ENCODE results near the gene DHCR7. TPM values are rescaled to one million over a fixed set of nuclear protein-coding genes. Genes with fewer than 3 reads are reported as not detected.
A peak's percentile ranks its signal among the peaks of the same experiment; 100 is the strongest.

The DHCR7 gene
- total RNA-seq, 2 donors from 2014 or later, result 87.7 to 130 TPM

DNA sequence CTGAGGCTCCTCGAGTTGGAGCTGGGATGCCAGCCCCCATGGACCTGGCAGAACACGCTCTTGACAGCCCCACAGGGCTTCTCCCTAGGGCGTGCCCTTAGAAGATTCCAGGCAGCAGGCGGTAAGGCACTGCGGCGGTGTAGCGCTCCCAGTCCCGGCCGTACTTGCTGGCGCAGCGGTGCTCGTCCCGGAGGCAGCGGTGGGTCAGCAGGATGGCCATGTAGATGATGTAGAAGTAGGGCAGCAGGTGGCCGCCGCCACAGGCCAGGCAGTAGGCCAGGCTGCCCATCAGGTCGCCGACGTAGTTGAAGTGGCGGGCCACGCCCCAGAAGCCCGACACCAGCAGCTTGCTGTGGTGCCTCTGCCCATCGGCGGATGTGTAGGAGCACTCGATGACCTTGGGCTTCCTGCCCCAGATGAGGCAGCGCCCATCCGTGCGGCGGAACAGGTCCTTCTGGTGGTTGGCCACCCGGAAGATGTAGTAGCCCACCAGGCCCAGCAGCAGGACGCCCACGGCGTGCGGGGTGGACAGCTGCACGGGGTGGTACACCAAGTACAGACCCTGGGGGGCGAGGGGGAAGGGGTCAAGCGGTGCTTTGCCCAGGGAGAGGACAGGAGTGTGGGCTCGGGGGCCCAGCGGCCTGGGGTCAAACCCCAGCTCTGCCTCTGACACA lies 12.8 kb downstream of the DHCR7 start:
- TF ChIP-seq, protein P1, sequence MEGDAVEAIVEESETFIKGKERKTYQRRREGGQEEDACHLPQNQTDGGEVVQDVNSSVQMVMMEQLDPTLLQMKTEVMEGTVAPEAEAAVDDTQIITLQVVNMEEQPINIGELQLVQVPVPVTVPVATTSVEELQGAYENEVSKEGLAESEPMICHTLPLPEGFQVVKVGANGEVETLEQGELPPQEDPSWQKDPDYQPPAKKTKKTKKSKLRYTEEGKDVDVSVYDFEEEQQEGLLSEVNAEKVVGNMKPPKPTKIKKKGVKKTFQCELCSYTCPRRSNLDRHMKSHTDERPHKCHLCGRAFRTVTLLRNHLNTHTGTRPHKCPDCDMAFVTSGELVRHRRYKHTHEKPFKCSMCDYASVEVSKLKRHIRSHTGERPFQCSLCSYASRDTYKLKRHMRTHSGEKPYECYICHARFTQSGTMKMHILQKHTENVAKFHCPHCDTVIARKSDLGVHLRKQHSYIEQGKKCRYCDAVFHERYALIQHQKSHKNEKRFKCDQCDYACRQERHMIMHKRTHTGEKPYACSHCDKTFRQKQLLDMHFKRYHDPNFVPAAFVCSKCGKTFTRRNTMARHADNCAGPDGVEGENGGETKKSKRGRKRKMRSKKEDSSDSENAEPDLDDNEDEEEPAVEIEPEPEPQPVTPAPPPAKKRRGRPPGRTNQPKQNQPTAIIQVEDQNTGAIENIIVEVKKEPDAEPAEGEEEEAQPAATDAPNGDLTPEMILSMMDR (conservative IDR thresholded peaks at IDR 0.05), result no peak
- Mint-ChIP-seq H3K27ac (no peak overlapping the region), H3K36me3 (ENCODE audit: low read depth) (peaks cover 45% of the 10 kb centered on the region), H3K4me1 (no peaks in the 10 kb centered on the region), H3K27me3 (ENCODE audit: insufficient read depth) (peaks cover 1% of the 10 kb centered on the region), H3K9me3 (peaks cover 2% of the 10 kb centered on the region), H3K4me3 (no peak overlapping the region)
- DNase-seq, result no peak
- Histone ChIP-seq H3K27me3 (ENCODE audit: control insufficient read depth, insufficient read depth, low read length, poor library complexity, severe bottlenecking) (no peaks in the 10 kb centered on the region), H3K4me3 (ENCODE audit: low read length) (no peak overlapping the region), H3K9me3 (ENCODE audit: control insufficient read depth, low read length) (no peaks in the 10 kb centered on the region), H3K9ac (ENCODE audit: extremely low read depth, low read length, poor library complexity, severe bottlenecking) (no peak overlapping the region), H3K4me1 (ENCODE audit: control insufficient read depth, insufficient read depth, low read length) (no peaks in the 10 kb centered on the region), H3K36me3 (ENCODE audit: control insufficient read depth, insufficient read depth, low read length) (peaks cover 41% of the 10 kb centered on the region), H3K27ac (ENCODE audit: low read depth, low read length) (no peak overlapping the region)
- 93 to 96% methylated on average over 17 to 39 of the region's 39 CpGs for WGBS, 2 experiments (ENCODE audit: insufficient coverage in 1 of 2, insufficient read length in 1 of 2)

- Histone ChIP-seq H3K4me1 (ENCODE audit: control insufficient read depth, insufficient read depth, low read length) (no peaks in the 10 kb centered on the region), H3K27ac (ENCODE audit: low read depth, low read length) (no peak overlapping the region), H3K27me3 (ENCODE audit: control insufficient read depth, insufficient read depth, low read length, poor library complexity, severe bottlenecking) (no peaks in the 10 kb centered on the region), H3K9ac (ENCODE audit: extremely low read depth, low read length, poor library complexity, severe bottlenecking) (no peak overlapping the region), H3K9me3 (ENCODE audit: control insufficient read depth, low read length) (no peaks in the 10 kb centered on the region), H3K36me3 (ENCODE audit: control insufficient read depth, insufficient read depth, low read length) (peaks cover 33% of the 10 kb centered on the region), H3K4me3 (ENCODE audit: low read length) (no peak overlapping the region)
- Mint-ChIP-seq H3K27me3 (ENCODE audit: insufficient read depth) (peaks cover 1% of the 10 kb centered on the region), H3K36me3 (ENCODE audit: low read depth) (peaks cover 39% of the 10 kb centered on the region), H3K4me3 (no peak overlapping the region), H3K9me3 (peaks cover 4% of the 10 kb centered on the region), H3K27ac (no peak overlapping the region), H3K4me1 (no peaks in the 10 kb centered on the region)
- WGBS, 2 experiments (ENCODE audit: insufficient coverage in 1 of 2, insufficient read length in 1 of 2), result 87 to 90% methylated on average over 18 of the region's 18 CpGs
- TF ChIP-seq, protein P1 (conservative IDR thresholded peaks at IDR 0.05), result no peak
- DNase-seq, result no peak
Observed at GRCh38 chr11:71434576-71435130, 13.5 kb downstream of the DHCR7 start.

GRCh38 chr11:71433648-71434450 lies 14.3 kb downstream of the DHCR7 start:
- H3K4me1 Mint-ChIP-seq, result no peaks in the 10 kb centered on the region
- H3K4me3 Mint-ChIP-seq, result no peak overlapping the region
- TF ChIP-seq, protein P1 (conservative IDR thresholded peaks at IDR 0.05), result no peak
- no peaks in the 10 kb centered on the region for H3K27me3 ChIP-seq (ENCODE audit: control insufficient read depth, insufficient read depth, low read length, poor library complexity, severe bottlenecking)
- peaks cover 1% of the 10 kb centered on the region for H3K27me3 Mint-ChIP-seq (ENCODE audit: insufficient read depth)
- DNase-seq, result peak; percentile 42
- no peak overlapping the region for H3K9ac ChIP-seq (ENCODE audit: extremely low read depth, low read length, poor library complexity, severe bottlenecking)
- peaks cover 4% of the 10 kb centered on the region for H3K9me3 Mint-ChIP-seq
- H3K36me3 Mint-ChIP-seq (ENCODE audit: low read depth), result peaks cover 34% of the 10 kb centered on the region
- no peaks in the 10 kb centered on the region for H3K4me1 ChIP-seq (ENCODE audit: control insufficient read depth, insufficient read depth, low read length)
- no peak overlapping the region for H3K27ac ChIP-seq (ENCODE audit: low read depth, low read length)
- H3K36me3 ChIP-seq (ENCODE audit: control insufficient read depth, insufficient read depth, low read length), result peaks cover 25% of the 10 kb centered on the region
- no peak overlapping the region for H3K27ac Mint-ChIP-seq
- no peak overlapping the region for H3K4me3 ChIP-seq (ENCODE audit: low read length)
- 94 to 96% methylated on average over 11 to 18 of the region's 19 CpGs for WGBS, 2 experiments (ENCODE audit: insufficient coverage in 1 of 2, insufficient read length in 1 of 2)
- H3K9me3 ChIP-seq (ENCODE audit: control insufficient read depth, low read length), result no peaks in the 10 kb centered on the region
